OCI-LY1 (cell line): Measurements from ENCODE around the gene CARD19.

ENCODE experiments used
- CTCF ChIP-seq: fragments of 200-600 bp; sonication (generic), shearing (Covaris generic); IDR thresholded peaks from 2 replicates; pipeline ENCODE4 v1.5.1; 2017; ENCODE audit warnings: mild to moderate bottlenecking, antibody characterized with exemption, low read length, moderate library complexity, mixed read lengths
- EZH2 ChIP-seq: fragments of 200-600 bp; sonication (generic), shearing (Covaris generic); IDR thresholded peaks from 2 replicates; pipeline ENCODE4 v1.8.0; 2017; ENCODE audit warnings: borderline replicate concordance, mixed run types, mild to moderate bottlenecking, antibody characterized with exemption, low read length, moderate library complexity, mixed read lengths

- TF ChIP-seq CTCF (no peak), EZH2 (no peak)
Observed at GRCh38 chr9:93093127-93093876, 2.7 kb upstream of the CARD19 start.
